H1 (cell line): ENCODE results near the gene RABEP2. TPM values are rescaled to one million over a fixed set of nuclear protein-coding genes. Genes with fewer than 3 reads are reported as not detected.

Experiments used
- CTCF ChIA-PET: fragments of 300-600 bp; sonication (Branson Sonifier 250); formaldehyde crosslinking; loops from one replicate; lab custom pipeline; 2021; ENCODE audit not compliant: partially characterized antibody; lab: Charles Lee
- POLR2A ChIA-PET: fragments of 300-600 bp; sonication (Branson Sonifier 250); formaldehyde crosslinking; loops from one replicate; lab custom pipeline; 2021; ENCODE audit warnings: inconsistent platforms; ENCODE audit not compliant: partially characterized antibody; lab: Charles Lee
- DNase-seq, 2 experiments: peaks; one replicate each; pipeline versions ENCODE4 v3.0.0 to v3.0.0-alpha.2; 2010 to 2022; ENCODE audit warnings: low spot score in 2 of 2, low read depth in 1 of 2, mixed read lengths in 1 of 2
- FAIRE-seq: peaks from 2 replicates; lab custom pipeline; 2011; peaks lifted over from hg19 to GRCh38; lab: Jason Lieb, UNC
- H2AFZ ChIP-seq: 2 replicates; pipeline ENCODE4 v1.8.1; 2012; ENCODE audit warnings: low read length, inconsistent platforms
- H2AK5ac ChIP-seq: 2 replicates; pipeline ENCODE4 v1.6.1; 2013; ENCODE audit warnings: low read depth, low read length
- H2BK120ac ChIP-seq: replicated peaks from 2 replicates; pipeline ENCODE3; 2013; ENCODE audit warnings: low read depth, low read length, inconsistent platforms
- H2BK12ac ChIP-seq: 2 replicates; pipeline ENCODE4 v1.6.1; 2013; ENCODE audit warnings: low read depth, low read length
- H2BK15ac ChIP-seq: 2 replicates; pipeline ENCODE4 v1.6.1; 2013; ENCODE audit warnings: low read length
- H2BK20ac ChIP-seq: 2 replicates; pipeline ENCODE4 v1.6.1; 2013; ENCODE audit warnings: low read length
- H2BK5ac ChIP-seq: 2 replicates; pipeline ENCODE4 v1.6.1; 2013; ENCODE audit warnings: low read depth, low read length
- H3K14ac ChIP-seq: 2 replicates; pipeline ENCODE4 v1.6.1; 2013; ENCODE audit warnings: inconsistent platforms; ENCODE audit not compliant: insufficient read length
- H3K18ac ChIP-seq: 2 replicates; pipeline ENCODE4 v1.6.1; 2013; ENCODE audit warnings: low read length; ENCODE audit errors: extremely low read depth
- H3K23ac ChIP-seq: 2 replicates; pipeline ENCODE4 v1.6.1; 2013; ENCODE audit warnings: inconsistent platforms; ENCODE audit not compliant: insufficient read length
- H3K23me2 ChIP-seq: 2 replicates; pipeline ENCODE4 v1.6.1; 2013; ENCODE audit warnings: low read depth, low read length
- H3K27ac ChIP-seq: 2 replicates; pipeline ENCODE4 v1.6.1; 2011; ENCODE audit warnings: low read depth, low read length, inconsistent platforms
- H3K27me3 ChIP-seq, 4 experiments: replicated peaks in 1 of 4; 1 replicate in 1 of 4; 2 replicates in 3 of 4; pipeline versions ENCODE4 v1.6.1 to v1.8.1; 2011 to 2013; ENCODE audit warnings: low read length in 3 of 4, mild to moderate bottlenecking in 3 of 4, inconsistent platforms in 2 of 4, mixed read lengths in 2 of 4, moderate library complexity in 1 of 4; ENCODE audit not compliant: control insufficient read depth in 3 of 4, insufficient read depth in 3 of 4; ENCODE audit errors: extremely low read depth in 1 of 4
- H3K36me3 ChIP-seq, 4 experiments: 2 replicates each; pipeline versions ENCODE4 v1.6.1 to v1.8.1; 2011 to 2013; ENCODE audit warnings: mild to moderate bottlenecking in 4 of 4, low read length in 3 of 4, moderate library complexity in 2 of 4, control low read depth in 1 of 4, inconsistent platforms in 1 of 4; ENCODE audit not compliant: insufficient read depth in 4 of 4, control insufficient read depth in 2 of 4
- H3K4ac ChIP-seq: replicated peaks from 2 replicates; pipeline ENCODE3; 2013; ENCODE audit warnings: low read length, low read depth, mixed read lengths, inconsistent platforms; ENCODE audit not compliant: insufficient read length
- H3K4me1 ChIP-seq, 4 experiments: replicated peaks in 1 of 4; 1 replicate in 1 of 4; 2 replicates in 3 of 4; pipeline versions ENCODE4 v1.6.1 to v1.8.1; 2011 to 2013; ENCODE audit warnings: low read length in 3 of 4, inconsistent platforms in 2 of 4, mixed read lengths in 1 of 4; ENCODE audit not compliant: insufficient read depth in 4 of 4, control insufficient read depth in 3 of 4
- H3K4me2 ChIP-seq, 2 experiments: 2 replicates each; pipeline versions ENCODE4 v1.6.1 to v1.8.1; 2011 to 2013; ENCODE audit warnings: low read depth in 2 of 2, low read length in 2 of 2, control low read depth in 1 of 2, inconsistent platforms in 1 of 2, mild to moderate bottlenecking in 1 of 2; ENCODE audit not compliant: insufficient read depth in 1 of 2
- H3K4me3 ChIP-seq, 4 experiments: fragments of 200-600, 300-600 bp in 1 of 4; sonication (generic), shearing (Covaris generic), sonication (Bioruptor Twin) in 1 of 4; 2 replicates each; pipeline versions ENCODE4 v1.5.1 to v1.8.1; 2011 to 2016; ENCODE audit warnings: low read length in 4 of 4, low read depth in 3 of 4, control low read depth in 2 of 4, inconsistent platforms in 2 of 4, mild to moderate bottlenecking in 2 of 4, mixed read lengths in 1 of 4, moderate library complexity in 1 of 4; ENCODE audit not compliant: insufficient read depth in 2 of 4; ENCODE audit errors: extremely low read depth in 1 of 4
- H3K56ac ChIP-seq: replicated peaks from 2 replicates; pipeline ENCODE3; 2013; ENCODE audit warnings: low read depth, mild to moderate bottlenecking, mixed read lengths, low read length, inconsistent platforms; ENCODE audit not compliant: insufficient read length
- H3K79me1 ChIP-seq: 2 replicates; pipeline ENCODE4 v1.6.1; 2013; ENCODE audit warnings: low read depth, low read length, control low read depth
- H3K79me2 ChIP-seq, 2 experiments: 2 replicates each; pipeline versions ENCODE4 v1.6.1 to v1.8.1; 2012 to 2013; ENCODE audit warnings: low read length in 2 of 2, mild to moderate bottlenecking in 2 of 2, inconsistent platforms in 1 of 2; ENCODE audit not compliant: insufficient read depth in 2 of 2, control insufficient read depth in 1 of 2
- H3K9ac ChIP-seq, 4 experiments: replicated peaks in 1 of 4; 1 replicate in 1 of 4; 2 replicates in 3 of 4; pipeline versions ENCODE4 v1.6.1 to v1.8.1; 2011 to 2013; ENCODE audit warnings: low read depth in 3 of 4, low read length in 3 of 4, control low read depth in 2 of 4, mild to moderate bottlenecking in 2 of 4, moderate library complexity in 2 of 4, inconsistent platforms in 1 of 4; ENCODE audit errors: extremely low read depth in 1 of 4
- H3K9me3 ChIP-seq, 2 experiments: 2 replicates each; pipeline versions ENCODE4 v1.6.1 to v1.8.1; 2012 to 2013; ENCODE audit warnings: mild to moderate bottlenecking in 2 of 2, moderate library complexity in 2 of 2, control low read depth in 1 of 2, inconsistent platforms in 1 of 2, low read depth in 1 of 2, low read length in 1 of 2, mixed read lengths in 1 of 2; ENCODE audit not compliant: insufficient read depth in 2 of 2
- H4K20me1 ChIP-seq, 2 experiments: replicated peaks in 1 of 2; 2 replicates each; pipeline versions ENCODE3 to v1.8.1; 2011 to 2013; ENCODE audit warnings: inconsistent platforms in 2 of 2, low read length in 2 of 2, mild to moderate bottlenecking in 1 of 2; ENCODE audit not compliant: insufficient read depth in 2 of 2, control insufficient read depth in 1 of 2
- H4K5ac ChIP-seq: 2 replicates; pipeline ENCODE4 v1.6.1; 2013; ENCODE audit warnings: low read length, low read depth, mixed read lengths, inconsistent platforms; ENCODE audit not compliant: insufficient read length
- H4K8ac ChIP-seq: 2 replicates; pipeline ENCODE4 v1.8.0; 2013; ENCODE audit warnings: mild to moderate bottlenecking, moderate library complexity, low read length, inconsistent platforms; ENCODE audit not compliant: insufficient read depth; ENCODE audit errors: extremely low read depth
- H4K91ac ChIP-seq: replicated peaks from 2 replicates; pipeline ENCODE3; 2013; ENCODE audit warnings: low read length, mixed read lengths, inconsistent platforms; ENCODE audit not compliant: insufficient read length
- CBX5 ChIP-seq: fragments of 300-800, 300-1000 bp; sonication (generic); IDR thresholded peaks from 2 replicates; pipeline ENCODE4 v1.7.1; 2016; ENCODE audit warnings: antibody characterized with exemption, low read length, low read depth
- CHD1 ChIP-seq: IDR thresholded peaks from 2 replicates; pipeline ENCODE4 v1.6.1; 2012; ENCODE audit warnings: low read depth, low read length, improper control_type of control experiment
- GTF2F1 ChIP-seq: IDR thresholded peaks from 2 replicates; pipeline ENCODE4 v1.6.1; 2012; ENCODE audit warnings: low read depth, low read length, improper control_type of control experiment, borderline replicate concordance
- HDAC2 ChIP-seq, 2 experiments: fragments of 300-600 bp in 1 of 2; sonication (generic) in 1 of 2; IDR thresholded peaks; 2 replicates each; pipeline ENCODE4 v1.6.1; 2011 to 2012; ENCODE audit warnings: low read depth in 2 of 2, low read length in 2 of 2, mild to moderate bottlenecking in 2 of 2, moderate library complexity in 2 of 2, borderline replicate concordance in 1 of 2, inconsistent platforms in 1 of 2
- TAF7 ChIP-seq: optimal IDR thresholded peaks from 2 replicates; pipeline ENCODE3; 2011; ENCODE audit warnings: low read depth, mild to moderate bottlenecking, inconsistent platforms, low read length, moderate library complexity, borderline replicate concordance
- TBP ChIP-seq: IDR thresholded peaks from 2 replicates; pipeline ENCODE4 v1.6.1; 2011; ENCODE audit warnings: low read depth, low read length, improper control_type of control experiment
- WGBS, 2 experiments: shearing (Covaris generic) in 1 of 2; methylation state at CpG; one replicate each; pipeline versions ENCODE4 v1.1.6 to v1.1.7; 2013 to 2015; ENCODE audit warnings: low lambda C conversion rate in 2 of 2, mixed read lengths in 2 of 2, inconsistent platforms in 1 of 2, low coverage in 1 of 2, missing lambda C conversion rate in 1 of 2; ENCODE audit not compliant: insufficient replicate concordance in 2 of 2, insufficient coverage in 1 of 2, insufficient read length in 1 of 2; ENCODE audit errors: extremely low coverage in 1 of 2, missing lambda C conversion rate in 1 of 2; 5-methylcytosine and 5-hydroxymethylcytosine counted together
- polyA plus RNA-seq, 7 experiments: library from polyadenylated mRNA; depleted of rRNA in 3 of 7; stranded (reverse) in 5 of 7; unstranded in 2 of 7; fragments of >200 nt in 5 of 7; fragments of 200-250 nt in 2 of 7; gene quantifications; 1 replicate in 5 of 7; 2 replicates in 1 of 7; 4 replicates in 1 of 7; pipeline versions ENCODE4 v1.2.1 to v1.2.3, GENCODE V29; 2011 to 2013; ENCODE audit warnings: missing spikeins in 2 of 7, mixed read lengths in 2 of 7
- total RNA-seq: library from RNA; stranded (reverse); fragmentation: NEBNext Ultra II Directional; extraction: Animal tissue kit (Norgen Biotek cat#: 25700); gene quantifications from 2 replicates; pipeline ENCODE4 v1.2.1, GENCODE V29; 2021

The RABEP2 gene
- total and polyA plus RNA-seq, 2 of the 8 experiments (the other 6 are each of a cell fraction or from before 2014, with no cell fraction given) = 10.4 to 14.9 TPM

DNA sequence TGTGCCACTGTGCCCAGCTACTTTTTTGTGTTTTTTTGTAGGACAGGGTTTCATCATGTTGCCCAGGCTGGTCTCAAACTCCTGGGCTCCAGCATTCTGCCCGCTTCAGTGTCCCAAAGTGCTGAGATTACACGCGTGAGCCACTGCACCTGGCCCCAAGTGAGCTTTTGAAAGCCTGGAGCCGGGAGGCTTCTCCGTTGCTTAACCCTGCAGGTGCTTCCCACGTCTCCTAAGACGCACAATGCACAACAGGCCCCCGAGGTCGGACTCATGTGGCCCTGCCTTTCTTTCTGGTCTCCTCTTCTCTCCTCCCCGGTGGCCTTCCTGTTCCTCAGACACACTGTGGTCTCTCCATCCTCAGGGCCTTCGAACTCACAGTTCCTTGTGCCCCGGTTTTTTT, 12.5 kb downstream of the RABEP2 start:
- CTCF ChIA-PET = interaction anchor here (0.7 to 1.2 kb wide), 3 partner anchors 9 to 43 kb away, joined by 3 to 4 read pairs (median 3); no protein-coding TSS in a partner anchor
- WGBS, 2 experiments = 90% methylated on average over 12 of the region's 12 CpGs; no CpG with 5 or more reads in 1 of the 2 experiments

More for the DNA sequence above, 12.5 kb downstream of the RABEP2 start:
- H2AK5ac ChIP-seq = no peak overlapping the region
- H2BK120ac ChIP-seq = no peak overlapping the region
- no peak overlapping the region for H2BK5ac ChIP-seq
- H3K4me2 ChIP-seq = no peak overlapping the region
- H3K4me3 ChIP-seq = no peak overlapping the region
- no peak overlapping the region for H3K23ac ChIP-seq
- no peak overlapping the region for H4K91ac ChIP-seq
- no peak overlapping the region for H2BK20ac ChIP-seq
- H3K36me3 ChIP-seq = peaks cover 0 to 8% (median 3%) of the 10 kb centered on the region in 4 experiments; a peak in 2 of 8 replicates
- H3K14ac ChIP-seq = no peak overlapping the region
- DNase-seq (no peak), FAIRE-seq (no peak)
- H3K27ac ChIP-seq = no peak overlapping the region
- no peak overlapping the region for H3K18ac ChIP-seq
- peaks cover 0 to 2% of the 10 kb centered on the region in 2 experiments for H4K20me1 ChIP-seq
- no peak overlapping the region for H2BK15ac ChIP-seq
- no peak overlapping the region for H3K56ac ChIP-seq
- H3K79me1 ChIP-seq = no peaks in the 10 kb centered on the region
- H3K23me2 ChIP-seq = no peaks in the 10 kb centered on the region
- no peak overlapping the region for H4K5ac ChIP-seq
- no peak for TF ChIP-seq TBP
- TF ChIP-seq HDAC2 (IDR thresholded peaks at IDR 0.05; ENCODE audit: borderline replicate concordance in 1 of 2, low read depth in 2 of 2, low read length in 2 of 2) = no peak
- TF ChIP-seq GTF2F1 = no peak
- no peak for TF ChIP-seq TAF7
- no peak for TF ChIP-seq CBX5
- no peak for TF ChIP-seq CHD1
- no peaks in the 10 kb centered on the region for H3K9me3 ChIP-seq
- H3K4ac ChIP-seq = no peak overlapping the region
- no peaks in the 10 kb centered on the region for H3K79me2 ChIP-seq
- H2BK12ac ChIP-seq = no peak overlapping the region
- H4K8ac ChIP-seq = no peak overlapping the region
- no peaks in the 10 kb centered on the region for H3K27me3 ChIP-seq
- POLR2A ChIA-PET = interaction anchor here (0.9 to 2.3 kb wide), 3 partner anchors 28 to 50 kb away, joined by 3 to 6 read pairs (median 3); partner anchors contain the start of gene SH2B1
- no peak overlapping the region; a peak in 1 of 7 replicates for H3K9ac ChIP-seq
- no peaks in the 10 kb centered on the region for H3K4me1 ChIP-seq
- no peak overlapping the region for H2AFZ ChIP-seq
